ENCODE results near the gene LRRC59.
A peak's percentile ranks its signal among the peaks of the same experiment; 100 is the strongest.

The LRRC59 gene

GRCh38 chr17:50361561-50362480 is 35.5 kb downstream of the LRRC59 start:
- peak; percentile 89 for DNase-seq (ENCODE audit: low spot score)

DNA sequence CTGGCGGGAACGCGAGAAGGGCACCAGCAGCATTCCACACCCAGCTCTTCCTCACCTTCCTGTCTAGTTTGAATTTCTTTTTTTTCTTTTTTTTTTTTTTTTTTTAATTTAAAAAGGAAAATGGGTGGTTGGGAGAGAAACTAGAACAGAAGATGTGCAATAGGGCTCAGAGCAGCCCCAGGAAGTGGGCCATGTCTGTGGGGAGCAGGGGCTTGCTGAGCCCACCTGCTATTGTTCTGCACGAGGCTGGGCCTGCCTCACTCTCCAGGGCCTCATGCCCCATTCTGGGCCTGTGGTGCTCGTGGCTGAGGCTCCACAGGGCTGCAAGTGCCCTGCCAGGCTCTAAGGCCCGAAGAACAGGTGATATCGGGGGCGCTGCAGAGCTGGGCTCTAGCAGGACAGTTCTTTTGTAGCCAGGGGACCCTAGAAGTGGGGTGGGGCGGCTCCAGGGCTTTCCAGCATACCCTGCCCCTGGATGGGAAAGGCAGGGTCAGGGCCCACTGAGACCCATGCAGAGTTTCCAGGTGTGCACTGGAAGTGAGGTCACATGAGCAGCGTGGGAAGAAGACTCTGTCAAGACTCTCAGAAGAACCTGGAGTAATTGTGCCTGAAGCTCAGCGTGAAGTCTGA is 36.7 kb downstream of the LRRC59 start:
- DNase-seq (ENCODE audit: low spot score) = no peak

- no peak for DNase-seq (ENCODE audit: low spot score)
These were observed 37.3 kb downstream of the LRRC59 start for GRCh38 chr17:50359998-50360461.

DNA sequence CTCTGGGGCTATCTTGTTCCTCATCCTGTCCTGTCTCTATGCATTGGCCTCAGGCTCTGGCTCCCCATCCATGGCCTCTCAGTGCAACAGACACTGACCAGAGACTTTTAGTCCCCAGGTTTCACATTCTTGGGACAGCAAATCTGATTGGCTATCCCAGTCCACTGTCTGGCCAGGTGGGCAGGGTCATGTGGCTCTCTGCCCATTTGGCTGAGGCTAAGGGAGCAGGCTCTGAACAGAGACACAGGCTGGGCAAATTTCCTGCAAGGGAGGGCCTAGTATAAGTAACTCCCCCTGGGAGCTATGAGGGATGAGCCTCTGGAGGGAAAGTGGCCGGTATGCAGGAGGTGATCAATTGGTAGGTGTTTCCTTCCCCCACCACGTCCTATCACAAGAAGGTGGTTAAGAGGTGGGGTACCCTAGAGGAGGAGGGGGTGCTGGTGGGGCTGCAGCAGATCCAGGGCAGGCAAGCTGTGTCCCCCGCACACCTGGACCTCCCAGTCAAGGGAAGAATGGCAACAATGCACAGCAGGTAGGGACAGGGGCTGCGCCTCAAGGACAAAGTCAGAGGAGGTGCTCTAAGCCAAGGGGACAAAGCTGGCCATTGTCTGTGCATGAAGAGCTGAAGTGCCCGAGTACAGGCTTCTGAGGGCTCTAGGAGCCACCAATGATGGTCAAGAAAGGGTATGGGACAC is 38.2 kb downstream of the LRRC59 start:
- DNase-seq (ENCODE audit: low spot score) = no peak

- no peak for DNase-seq (ENCODE audit: low spot score)
These were observed 39.1 kb downstream of the LRRC59 start for GRCh38 chr17:50358177-50358576.

DNA sequence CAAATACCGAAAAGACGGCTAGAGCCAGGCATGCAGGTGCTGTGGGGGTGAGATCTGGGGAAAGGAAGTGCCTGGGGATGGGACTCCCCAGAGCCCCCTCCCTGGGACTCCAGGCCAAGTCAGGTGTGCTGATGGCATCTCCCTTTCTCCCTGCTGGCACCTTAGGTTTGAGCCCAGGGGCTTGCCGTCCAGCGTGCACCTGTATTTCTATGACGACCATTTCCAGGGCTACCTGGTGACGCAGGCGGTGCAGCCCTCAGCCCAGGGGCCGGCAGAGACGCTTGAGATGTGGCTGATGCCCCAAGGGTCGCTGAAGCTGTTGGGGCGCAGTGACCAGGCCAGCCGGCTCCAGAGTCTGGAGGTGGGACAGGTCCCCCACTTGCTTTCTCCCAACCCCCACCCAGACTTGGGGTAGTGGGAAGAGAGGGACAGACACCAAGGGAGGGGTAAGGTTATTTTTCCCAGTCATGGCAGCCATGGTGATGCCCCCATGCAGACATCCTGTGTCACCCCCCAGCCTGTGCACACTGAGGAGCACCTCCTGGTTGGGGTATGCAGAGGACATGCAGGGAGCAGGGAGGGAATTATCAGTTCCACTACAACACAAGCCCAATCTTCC is 40.3 kb downstream of the LRRC59 start:
- no peak for DNase-seq (ENCODE audit: low spot score)

DNA sequence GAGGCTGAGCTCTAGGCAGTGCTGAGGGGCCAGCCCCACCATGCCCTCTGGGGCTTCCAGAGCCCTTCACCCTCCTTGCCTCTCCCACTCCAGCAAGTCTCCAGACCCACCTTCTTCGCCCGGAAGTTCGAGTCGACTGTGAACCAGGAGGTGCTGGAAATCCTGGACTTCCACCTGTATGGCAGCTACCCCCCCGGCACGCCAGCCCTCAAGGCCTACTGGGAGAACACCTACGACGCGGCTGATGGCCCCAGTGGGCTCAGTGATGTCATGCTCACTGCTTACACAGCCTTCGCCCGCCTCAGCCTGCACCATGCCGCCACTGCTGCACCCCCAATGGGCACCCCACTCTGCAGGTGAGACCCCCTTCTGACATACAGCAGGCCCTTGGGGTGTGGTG is 40.9 kb downstream of the LRRC59 start:
- DNase-seq (ENCODE audit: low spot score) = no peak

- no peak for DNase-seq (ENCODE audit: low spot score)
These were observed 41.5 kb downstream of the LRRC59 start for GRCh38 chr17:50355701-50356341.

GRCh38 chr17:50355336-50355700 is 42.0 kb downstream of the LRRC59 start:
- no peak for DNase-seq (ENCODE audit: low spot score)

GRCh38 chr17:50354776-50355175 is 42.5 kb downstream of the LRRC59 start:
- no peak for DNase-seq (ENCODE audit: low spot score)

GRCh38 chr17:50354198-50354597 is 43.1 kb downstream of the LRRC59 start:
- DNase-seq (ENCODE audit: low spot score) = no peak

GRCh38 chr17:50353600-50354195 is 43.6 kb downstream of the LRRC59 start:
- DNase-seq (ENCODE audit: low spot score) = no peak

GRCh38 chr17:50352693-50353599 is 44.4 kb downstream of the LRRC59 start:
- DNase-seq (ENCODE audit: low spot score) = no peak

DNA sequence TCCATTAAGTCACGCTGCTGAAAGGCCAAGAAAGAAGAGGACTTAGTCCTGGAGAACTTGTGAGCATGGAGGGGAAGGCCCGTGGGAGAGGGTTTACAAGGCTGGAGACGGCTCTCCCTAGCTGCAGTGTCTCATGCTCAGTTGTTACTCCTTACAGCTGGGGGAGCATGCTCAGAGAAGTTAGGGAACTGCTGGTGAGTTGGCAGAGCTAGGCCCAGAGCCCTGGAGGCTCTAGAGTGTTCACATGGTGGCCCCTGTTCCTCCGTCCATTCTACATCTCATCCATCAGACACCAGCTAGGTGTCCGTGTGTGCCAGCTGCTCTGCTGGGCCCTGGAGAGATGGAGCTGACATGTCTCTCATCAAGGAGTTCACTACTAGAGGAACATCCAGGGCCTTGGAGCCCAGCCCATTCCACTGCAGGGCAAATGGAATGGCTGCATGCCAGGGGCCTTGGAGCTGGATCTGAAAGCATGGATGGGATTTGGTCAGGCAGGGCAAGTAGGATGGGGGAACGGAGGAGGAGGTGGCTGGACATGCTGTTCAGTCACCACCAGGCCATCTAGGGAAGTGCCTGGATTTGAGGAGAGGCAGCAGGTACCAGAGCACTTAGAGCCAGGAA is 45.1 kb downstream of the LRRC59 start:
- DNase-seq (ENCODE audit: low spot score) = no peak

- DNase-seq (ENCODE audit: low spot score) = no peak
These were observed 46.6 kb downstream of the LRRC59 start for GRCh38 chr17:50350733-50351132.

- DNase-seq (ENCODE audit: low spot score) = no peak
These were observed 48.1 kb downstream of the LRRC59 start for GRCh38 chr17:50349243-50349600.

DNA sequence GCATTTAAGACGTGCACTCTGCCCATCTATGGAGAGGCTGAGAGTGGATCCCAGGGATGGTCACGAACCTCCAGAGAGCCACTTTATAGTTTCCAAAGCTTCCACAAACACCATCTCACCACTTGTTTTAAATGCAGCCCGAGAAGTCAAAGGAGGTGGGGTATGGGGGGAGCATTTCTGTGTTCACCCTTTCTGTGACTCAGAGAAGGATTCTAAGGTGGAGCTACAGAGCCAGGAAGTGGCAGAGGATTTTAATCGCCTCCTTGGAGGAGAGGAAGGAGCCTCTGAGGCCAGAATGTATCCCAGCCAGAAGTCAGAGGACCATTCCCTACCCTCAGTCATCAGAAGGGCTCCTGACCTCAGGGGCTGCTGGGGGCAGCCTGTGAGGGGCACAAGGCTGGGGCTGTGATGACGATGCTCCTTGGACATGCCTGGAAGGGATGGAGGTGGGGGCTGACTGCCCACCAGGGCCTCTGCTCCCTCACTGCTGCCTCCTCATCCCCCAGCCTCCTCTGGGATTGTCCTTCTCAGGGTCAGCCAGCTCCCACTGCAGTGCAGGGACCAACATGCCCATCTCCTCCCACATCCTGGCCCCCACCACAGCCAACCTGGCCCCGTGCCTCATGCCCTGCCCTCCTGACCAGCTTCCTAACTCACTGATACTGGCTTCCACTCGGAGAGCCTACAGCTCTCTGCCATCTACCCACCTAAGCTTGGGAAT is 48.6 kb downstream of the LRRC59 start:
- peak; percentile 58 for DNase-seq (ENCODE audit: low spot score)

- DNase-seq (ENCODE audit: low spot score) = no peak
These were observed 49.4 kb downstream of the LRRC59 start for GRCh38 chr17:50347894-50348291.

All from AG20443 (cell line).